HG02884 (cell line): Measurements from ENCODE around the gene XIRP2.

Experiments used
- ATAC-seq: cut with Tn5 transposase; IDR thresholded peaks from one replicate; pipeline ENCODE4 v1.9.1; 2021; ENCODE audit warnings: mild to moderate bottlenecking, moderate library complexity; ENCODE audit not compliant: unreplicated experiment

The XIRP2 gene, protein sequence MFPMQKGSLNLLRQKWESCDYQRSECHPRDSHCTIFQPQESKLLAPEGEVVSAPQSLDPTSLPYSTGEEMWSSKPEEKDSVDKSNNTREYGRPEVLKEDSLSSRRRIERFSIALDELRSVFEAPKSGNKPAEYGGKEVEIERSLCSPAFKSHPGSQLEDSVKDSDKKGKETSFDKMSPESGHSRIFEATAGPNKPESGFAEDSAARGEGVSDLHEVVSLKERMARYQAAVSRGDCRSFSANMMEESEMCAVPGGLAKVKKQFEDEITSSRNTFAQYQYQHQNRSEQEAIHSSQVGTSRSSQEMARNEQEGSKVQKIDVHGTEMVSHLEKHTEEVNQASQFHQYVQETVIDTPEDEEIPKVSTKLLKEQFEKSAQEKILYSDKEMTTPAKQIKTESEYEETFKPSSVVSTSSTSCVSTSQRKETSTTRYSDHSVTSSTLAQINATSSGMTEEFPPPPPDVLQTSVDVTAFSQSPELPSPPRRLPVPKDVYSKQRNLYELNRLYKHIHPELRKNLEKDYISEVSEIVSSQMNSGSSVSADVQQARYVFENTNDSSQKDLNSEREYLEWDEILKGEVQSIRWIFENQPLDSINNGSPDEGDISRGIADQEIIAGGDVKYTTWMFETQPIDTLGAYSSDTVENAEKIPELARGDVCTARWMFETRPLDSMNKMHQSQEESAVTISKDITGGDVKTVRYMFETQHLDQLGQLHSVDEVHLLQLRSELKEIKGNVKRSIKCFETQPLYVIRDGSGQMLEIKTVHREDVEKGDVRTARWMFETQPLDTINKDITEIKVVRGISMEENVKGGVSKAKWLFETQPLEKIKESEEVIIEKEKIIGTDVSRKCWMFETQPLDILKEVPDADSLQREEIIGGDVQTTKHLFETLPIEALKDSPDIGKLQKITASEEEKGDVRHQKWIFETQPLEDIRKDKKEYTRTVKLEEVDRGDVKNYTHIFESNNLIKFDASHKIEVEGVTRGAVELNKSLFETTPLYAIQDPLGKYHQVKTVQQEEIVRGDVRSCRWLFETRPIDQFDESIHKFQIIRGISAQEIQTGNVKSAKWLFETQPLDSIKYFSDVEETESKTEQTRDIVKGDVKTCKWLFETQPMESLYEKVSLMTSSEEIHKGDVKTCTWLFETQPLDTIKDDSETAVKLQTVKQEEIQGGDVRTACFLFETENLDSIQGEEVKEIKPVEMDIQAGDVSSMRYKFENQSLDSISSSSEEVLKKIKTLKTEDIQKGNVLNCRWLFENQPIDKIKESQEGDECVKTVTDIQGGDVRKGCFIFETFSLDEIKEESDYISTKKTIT (N-terminal part only)

DNA sequence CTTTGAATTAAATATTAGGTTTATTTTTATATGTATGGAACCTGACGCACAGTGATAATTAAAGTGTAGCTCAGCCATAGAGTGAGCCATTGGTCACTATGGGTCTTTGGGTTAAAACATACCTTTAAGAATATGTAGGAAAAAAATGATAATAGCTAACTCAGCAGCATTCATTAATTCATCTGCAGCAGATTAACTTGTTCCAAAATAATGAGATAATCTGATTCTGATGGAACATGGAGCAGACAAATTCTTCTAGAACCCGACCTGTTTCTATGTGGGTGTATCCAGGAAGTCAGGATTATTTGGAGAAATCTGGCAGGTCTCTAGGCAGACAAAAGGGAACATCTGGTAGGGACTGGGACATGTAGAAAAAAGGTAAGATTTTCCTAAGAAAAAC, at the start of gene XIRP2:
Gene XIRP2 (plus strand): TSS at position 301 of the 400 bp plus-strand sequence. CDS start 15,003 bp downstream, outside the sequence.
- ATAC-seq, result no peak

- no peak for ATAC-seq
Observed at GRCh38 chr2:166841152-166841551, 47.1 kb upstream of the XIRP2 start.

DNA sequence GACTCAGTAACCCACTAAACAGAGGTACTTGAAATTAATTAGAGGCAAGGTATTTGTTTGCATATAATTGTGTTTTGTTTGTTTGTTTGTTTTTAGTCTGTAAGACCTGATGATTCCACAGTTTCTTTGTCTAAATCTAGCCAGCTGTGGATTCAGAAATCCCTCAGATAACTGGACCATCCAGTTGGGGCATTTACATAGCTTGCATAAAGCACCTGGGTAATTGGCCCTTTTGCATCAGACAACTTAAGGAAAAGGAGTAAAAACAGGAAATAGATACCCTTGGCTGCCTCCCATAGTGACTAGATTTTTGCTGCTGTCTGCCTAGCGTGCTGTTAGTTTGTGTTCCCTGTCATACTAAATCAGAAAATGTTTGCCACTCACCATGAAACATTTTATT, 46.6 kb upstream of the XIRP2 start:
- ATAC-seq, result no peak

DNA sequence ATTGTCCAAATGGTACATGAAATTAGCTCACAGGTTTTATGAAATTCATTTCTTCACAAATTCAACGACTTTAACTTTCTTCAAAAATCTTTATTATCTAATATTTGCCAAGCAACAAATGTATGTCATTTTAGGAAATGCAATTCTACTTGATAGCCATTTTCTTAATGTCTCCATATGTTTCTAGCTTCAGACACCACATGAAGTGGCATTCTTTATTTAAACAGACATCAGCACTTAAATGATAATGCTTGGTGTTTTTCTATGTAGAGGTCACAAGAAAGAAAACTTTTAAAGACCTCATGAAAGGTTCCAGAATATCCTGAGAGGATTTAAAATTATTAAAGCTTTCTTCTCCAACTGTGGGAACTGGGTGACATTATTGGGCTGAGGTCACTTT, 44.2 kb upstream of the XIRP2 start:
- no peak for ATAC-seq

DNA sequence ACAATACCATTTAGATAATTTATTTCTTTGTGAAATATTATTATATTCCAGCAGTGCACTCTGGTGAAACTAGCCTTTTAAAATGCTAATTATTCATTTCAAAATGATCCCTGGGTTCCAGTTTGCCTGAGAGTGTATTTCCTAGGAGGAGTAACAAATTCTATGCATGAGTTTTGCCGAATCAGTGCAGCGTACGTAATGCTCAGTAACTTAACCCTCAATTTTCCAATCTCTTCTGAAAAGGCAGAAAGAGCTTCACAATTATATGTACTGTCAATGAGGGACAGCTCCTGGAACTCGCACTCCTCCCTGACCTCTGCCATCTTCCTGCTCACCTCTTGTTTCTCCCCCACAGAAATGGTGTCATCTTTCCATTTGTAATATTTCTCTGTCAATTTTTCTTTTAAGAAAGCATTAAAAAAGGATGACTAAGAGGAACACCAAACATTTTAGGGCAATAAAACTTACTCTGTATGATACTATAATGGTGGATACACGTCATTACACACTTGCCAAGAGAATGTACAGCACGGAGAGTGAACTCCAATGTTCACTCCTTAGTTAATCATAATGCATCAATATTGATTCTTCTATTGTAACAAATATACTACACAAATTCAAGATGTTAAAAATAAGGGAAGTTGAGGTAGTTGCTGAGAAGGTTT, 25.7 kb upstream of the XIRP2 start:
- no peak for ATAC-seq

DNA sequence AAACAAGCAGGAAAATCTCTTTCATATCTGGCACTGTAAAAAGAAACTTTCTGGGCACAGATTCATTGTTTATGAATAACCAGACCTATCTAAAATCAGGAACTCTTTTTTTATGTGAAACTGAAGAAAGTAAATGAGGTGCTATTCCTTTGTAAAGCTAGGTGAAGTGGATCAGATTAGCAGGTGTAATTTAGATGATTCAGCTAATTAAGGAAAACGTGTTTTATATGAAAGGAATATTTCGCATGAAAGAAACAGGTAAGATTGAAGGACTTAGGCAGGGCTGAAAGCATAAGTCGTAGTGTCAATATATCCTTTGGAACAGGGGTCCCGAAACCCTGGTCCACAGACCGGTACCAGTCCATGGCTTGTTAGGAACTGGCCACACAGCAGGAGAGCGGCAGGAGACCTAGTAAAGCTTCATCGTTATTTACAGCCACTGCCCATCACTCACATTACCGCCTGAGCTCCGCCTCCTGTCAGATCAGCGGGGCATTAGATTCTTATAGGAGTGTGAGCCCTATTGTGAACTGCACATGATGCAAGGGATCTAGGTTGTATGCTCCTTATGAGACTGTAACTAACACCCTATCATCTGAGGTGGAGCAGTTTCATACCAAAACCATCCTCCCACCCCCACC, 20.3 kb upstream of the XIRP2 start:
- ATAC-seq, result no peak

GRCh38 chr2:166870346-166870745, 17.9 kb upstream of the XIRP2 start:
- no peak for ATAC-seq

DNA sequence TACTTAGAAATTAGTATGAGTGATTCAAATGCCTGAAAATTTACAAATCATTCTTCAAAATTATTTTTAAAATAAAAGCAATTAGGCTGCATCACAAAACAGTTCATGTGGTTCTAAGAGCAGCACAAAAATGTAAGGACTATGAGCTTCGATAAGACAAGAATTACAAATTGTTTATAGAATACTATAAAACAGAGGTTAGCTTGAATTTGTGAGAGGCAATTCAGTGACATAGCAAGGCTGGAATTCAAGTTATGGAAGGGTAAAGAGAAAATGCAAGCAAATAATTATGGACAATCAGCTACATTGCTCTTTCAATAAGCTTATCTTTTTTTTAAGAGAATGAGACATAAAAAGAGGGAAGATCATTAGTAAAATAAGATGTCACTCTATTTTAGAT, 7.1 kb upstream of the XIRP2 start:
- ATAC-seq, result no peak

GRCh38 chr2:166882851-166883250, 5.4 kb upstream of the XIRP2 start:
- ATAC-seq, result no peak

- no peak for ATAC-seq
Observed at GRCh38 chr2:166891727-166892126, 3.4 kb downstream of the XIRP2 start.

DNA sequence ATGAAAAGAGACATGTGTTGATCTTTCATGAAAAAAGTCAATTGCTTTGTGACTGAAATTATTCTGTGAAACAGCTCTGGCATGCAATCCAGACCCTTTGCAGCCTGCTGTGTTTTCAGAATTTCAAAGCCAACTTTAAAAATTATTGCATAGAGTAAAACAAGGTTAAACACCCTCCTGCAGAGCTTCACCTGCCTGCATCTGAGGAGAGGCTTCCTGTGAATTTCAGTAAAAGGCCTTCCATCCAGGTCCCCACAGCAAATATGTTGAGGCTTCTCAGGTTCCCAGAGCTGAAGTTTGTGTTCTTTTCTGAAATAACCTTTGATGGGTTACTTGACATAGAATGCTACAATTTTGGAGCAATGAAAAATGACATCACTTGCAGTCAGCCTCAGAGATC, 4.1 kb downstream of the XIRP2 start:
- no peak for ATAC-seq

DNA sequence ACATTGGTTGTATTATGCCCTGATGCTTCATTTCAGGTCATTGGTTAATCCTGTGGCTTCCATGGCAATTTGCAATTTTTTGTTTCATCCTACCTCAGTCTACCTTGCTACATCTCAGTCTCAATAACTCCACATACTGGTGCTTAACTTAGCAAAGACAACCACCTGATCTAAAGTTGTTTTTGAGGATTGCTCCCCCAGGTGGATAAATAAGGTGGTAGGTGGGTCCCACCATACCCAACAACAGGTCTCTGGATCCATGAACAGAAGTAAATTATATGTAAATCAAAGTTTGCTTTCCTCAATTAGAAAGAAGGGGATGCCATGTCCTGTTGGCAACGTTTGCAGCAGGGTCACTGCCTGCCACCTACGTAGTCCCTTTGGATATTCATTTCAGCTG, 7.0 kb downstream of the XIRP2 start:
- no peak for ATAC-seq

DNA sequence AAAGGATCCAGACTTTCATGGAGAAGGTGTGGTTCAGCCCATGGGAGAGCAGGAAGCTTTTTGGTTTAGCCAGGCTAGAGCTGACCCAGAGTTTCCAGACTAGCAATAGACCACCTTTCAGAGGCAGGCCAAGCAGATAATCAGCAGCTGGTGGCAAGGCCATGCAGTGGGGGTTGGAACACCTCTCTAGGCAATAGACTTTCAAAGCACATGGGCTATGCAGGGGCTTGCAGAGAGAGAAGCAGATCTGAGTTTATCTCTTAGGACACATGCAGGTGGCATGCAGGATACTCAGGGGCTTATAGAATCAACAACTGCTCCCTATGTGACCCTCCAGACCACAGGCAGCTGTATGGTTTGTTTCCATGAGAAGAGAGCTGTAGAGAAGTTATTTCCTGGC, 9.4 kb downstream of the XIRP2 start:
- no peak for ATAC-seq

GRCh38 chr2:166899676-166900075, 11.4 kb downstream of the XIRP2 start:
- ATAC-seq, result no peak

DNA sequence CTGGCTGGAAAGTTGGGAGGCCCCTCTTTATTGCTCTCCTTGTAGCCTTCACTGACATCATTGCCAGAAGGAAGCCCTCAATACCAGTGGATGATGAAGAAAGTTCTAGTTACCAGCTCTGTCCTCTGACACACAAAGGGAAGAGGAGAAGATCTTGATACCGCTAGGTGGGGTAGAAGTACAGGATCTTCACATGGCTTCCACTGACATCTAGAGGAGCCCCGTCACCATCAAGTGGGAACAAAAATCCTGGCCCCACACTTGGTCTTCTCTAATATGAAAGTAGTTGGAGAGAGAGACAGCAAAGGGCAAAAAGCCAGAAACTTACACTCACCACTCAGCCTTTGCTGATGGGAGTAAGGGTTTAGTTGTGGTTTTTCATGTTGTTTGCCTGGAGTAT, 12.4 kb downstream of the XIRP2 start:
- no peak for ATAC-seq

- no peak for ATAC-seq
Observed at GRCh38 chr2:166901336-166901735, 13.1 kb downstream of the XIRP2 start.

GRCh38 chr2:166916987-166917386, 28.7 kb downstream of the XIRP2 start:
- no peak for ATAC-seq

- no peak for ATAC-seq
Observed at GRCh38 chr2:166917415-166917814, 29.1 kb downstream of the XIRP2 start.

- ATAC-seq, result no peak
Observed at GRCh38 chr2:166921261-166921896, 33.1 kb downstream of the XIRP2 start.

GRCh38 chr2:166924967-166925366, 36.7 kb downstream of the XIRP2 start:
- no peak for ATAC-seq
